SH-SY5Y (cell line): ENCODE measurements around the gene ARHGAP24.

ENCODE experiments used
- GATA2 ChIP-seq: IDR thresholded peaks from 2 replicates; pipeline ENCODE4 v1.6.1; 2011; ENCODE audit warnings: mild to moderate bottlenecking, low read depth, low read length
- GATA3 ChIP-seq: IDR thresholded peaks from 2 replicates; pipeline ENCODE4 v1.6.1; 2011; ENCODE audit warnings: low read depth, mild to moderate bottlenecking, low read length, moderate library complexity

DNA sequence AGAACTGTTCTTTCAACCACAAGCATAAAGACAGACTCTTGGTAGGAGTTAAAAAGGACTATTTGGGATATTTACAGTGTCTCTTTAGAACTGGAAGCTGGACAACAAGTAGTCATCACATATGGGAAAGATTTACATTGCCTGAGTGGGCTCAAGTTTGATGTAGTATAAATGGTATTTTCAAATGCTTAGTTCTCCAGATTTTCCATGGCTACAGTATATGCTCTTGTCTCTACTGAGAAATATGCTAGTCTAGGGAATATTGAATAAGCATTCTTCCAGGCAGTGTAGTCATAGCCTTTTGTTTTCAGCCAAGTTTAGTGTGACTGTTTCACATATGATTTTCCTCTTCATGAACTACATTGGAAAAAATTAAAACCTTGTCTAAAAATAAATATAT, 315.6 kb downstream of the ARHGAP24 start:
- TF ChIP-seq GATA2 (no peak), GATA3 (no peak)
